Nephron progenitor cell (in vitro differentiated cells): ENCODE measurements around the gene APOD.

Experiments used
- DNase-seq: peaks from one replicate; pipeline ENCODE4 v3.0.0; 2021
- H3K27ac Mint-ChIP-seq: 2 replicates; pipeline ENCODE4 v1.8.0; 2021; ENCODE audit warnings: mild to moderate bottlenecking, moderate library complexity, mixed read lengths
- H3K27me3 Mint-ChIP-seq: 2 replicates; pipeline ENCODE4 v1.8.0; 2021; ENCODE audit warnings: mild to moderate bottlenecking, low read depth, mixed read lengths; ENCODE audit not compliant: poor library complexity
- H3K36me3 Mint-ChIP-seq: 2 replicates; pipeline ENCODE4 v1.8.0; 2021; ENCODE audit warnings: low read depth, mixed read lengths
- H3K4me1 Mint-ChIP-seq: 2 replicates; pipeline ENCODE4 v1.8.0; 2021; ENCODE audit warnings: mixed read lengths
- H3K4me3 Mint-ChIP-seq: 2 replicates; pipeline ENCODE4 v1.8.0; 2021; ENCODE audit warnings: mild to moderate bottlenecking, moderate library complexity, mixed read lengths
- H3K9me3 Mint-ChIP-seq: 2 replicates; pipeline ENCODE4 v1.8.0; 2021; ENCODE audit warnings: mild to moderate bottlenecking, moderate library complexity, mixed read lengths
- TF ChIP-seq, protein P1 (sequence below): fragments of 200-600 bp; sonication (generic); IDR thresholded peaks from 2 replicates; pipeline ENCODE4 v1.5.0; 2021; ENCODE audit warnings: antibody characterized with exemption

The APOD gene

DNA sequence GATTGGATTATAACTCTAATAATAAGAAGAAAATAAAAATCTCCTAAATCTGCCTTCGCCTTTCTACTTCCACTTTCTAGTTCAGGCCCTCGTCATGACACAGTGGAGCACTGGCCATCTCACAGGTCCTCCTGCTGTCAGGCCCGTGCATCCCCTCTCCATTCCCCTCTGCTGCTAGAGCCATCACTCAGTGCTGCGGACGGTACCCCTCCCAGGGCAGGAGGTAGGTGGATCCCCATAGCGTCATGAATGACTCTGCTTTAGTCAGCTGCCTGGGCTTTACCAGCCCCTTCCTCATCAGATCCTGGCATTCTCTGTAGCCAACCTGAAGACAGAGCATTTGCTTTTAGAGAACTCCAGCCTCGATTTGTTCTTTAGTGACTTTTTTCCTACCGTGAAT, 28.6 kb downstream of the APOD start:
- TF ChIP-seq, protein P1, sequence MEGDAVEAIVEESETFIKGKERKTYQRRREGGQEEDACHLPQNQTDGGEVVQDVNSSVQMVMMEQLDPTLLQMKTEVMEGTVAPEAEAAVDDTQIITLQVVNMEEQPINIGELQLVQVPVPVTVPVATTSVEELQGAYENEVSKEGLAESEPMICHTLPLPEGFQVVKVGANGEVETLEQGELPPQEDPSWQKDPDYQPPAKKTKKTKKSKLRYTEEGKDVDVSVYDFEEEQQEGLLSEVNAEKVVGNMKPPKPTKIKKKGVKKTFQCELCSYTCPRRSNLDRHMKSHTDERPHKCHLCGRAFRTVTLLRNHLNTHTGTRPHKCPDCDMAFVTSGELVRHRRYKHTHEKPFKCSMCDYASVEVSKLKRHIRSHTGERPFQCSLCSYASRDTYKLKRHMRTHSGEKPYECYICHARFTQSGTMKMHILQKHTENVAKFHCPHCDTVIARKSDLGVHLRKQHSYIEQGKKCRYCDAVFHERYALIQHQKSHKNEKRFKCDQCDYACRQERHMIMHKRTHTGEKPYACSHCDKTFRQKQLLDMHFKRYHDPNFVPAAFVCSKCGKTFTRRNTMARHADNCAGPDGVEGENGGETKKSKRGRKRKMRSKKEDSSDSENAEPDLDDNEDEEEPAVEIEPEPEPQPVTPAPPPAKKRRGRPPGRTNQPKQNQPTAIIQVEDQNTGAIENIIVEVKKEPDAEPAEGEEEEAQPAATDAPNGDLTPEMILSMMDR = no peak
- Mint-ChIP-seq H3K27me3 (peaks cover 14% of the 10 kb centered on the region), H3K4me3 (no peak overlapping the region), H3K4me1 (peaks cover 67% of the 10 kb centered on the region), H3K36me3 (no peaks in the 10 kb centered on the region), H3K27ac (no peak overlapping the region), H3K9me3 (no peaks in the 10 kb centered on the region)
- DNase-seq = no peak

DNA sequence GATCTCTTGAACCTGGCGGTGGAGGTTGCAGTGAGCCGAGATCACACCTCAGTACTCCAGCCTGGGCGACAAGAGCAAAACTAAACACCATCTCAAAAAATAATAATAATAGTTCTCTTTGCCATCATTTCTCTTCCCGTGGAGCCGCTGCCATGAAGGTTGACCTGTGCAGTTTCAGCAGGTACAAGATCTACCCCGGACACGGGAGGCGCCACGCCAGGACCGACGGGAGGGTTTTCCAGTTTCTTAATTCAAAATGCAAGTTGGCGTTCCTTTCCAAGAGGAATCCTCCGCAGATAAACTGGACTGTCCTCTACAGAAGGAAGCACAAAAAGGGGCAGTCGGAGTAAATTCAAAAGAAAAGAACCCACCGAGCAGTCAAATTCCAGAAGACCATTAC, 29.3 kb downstream of the APOD start:
- TF ChIP-seq, protein P1 = no peak
- Mint-ChIP-seq H3K27me3 (peaks cover 14% of the 10 kb centered on the region), H3K36me3 (no peaks in the 10 kb centered on the region), H3K4me1 (peaks cover 68% of the 10 kb centered on the region), H3K4me3 (no peak overlapping the region), H3K27ac (peak overlapping the region; percentile 57), H3K9me3 (no peaks in the 10 kb centered on the region)
- DNase-seq = no peak

- Mint-ChIP-seq H3K9me3 (no peaks in the 10 kb centered on the region), H3K4me1 (peaks cover 69% of the 10 kb centered on the region), H3K27me3 (peaks cover 14% of the 10 kb centered on the region), H3K4me3 (no peak overlapping the region), H3K27ac (no peak overlapping the region), H3K36me3 (no peaks in the 10 kb centered on the region)
- DNase-seq = no peak
- TF ChIP-seq, protein P1 = no peak
Measured at GRCh38 chr3:195553268-195553667, 30.5 kb downstream of the APOD start.

DNA sequence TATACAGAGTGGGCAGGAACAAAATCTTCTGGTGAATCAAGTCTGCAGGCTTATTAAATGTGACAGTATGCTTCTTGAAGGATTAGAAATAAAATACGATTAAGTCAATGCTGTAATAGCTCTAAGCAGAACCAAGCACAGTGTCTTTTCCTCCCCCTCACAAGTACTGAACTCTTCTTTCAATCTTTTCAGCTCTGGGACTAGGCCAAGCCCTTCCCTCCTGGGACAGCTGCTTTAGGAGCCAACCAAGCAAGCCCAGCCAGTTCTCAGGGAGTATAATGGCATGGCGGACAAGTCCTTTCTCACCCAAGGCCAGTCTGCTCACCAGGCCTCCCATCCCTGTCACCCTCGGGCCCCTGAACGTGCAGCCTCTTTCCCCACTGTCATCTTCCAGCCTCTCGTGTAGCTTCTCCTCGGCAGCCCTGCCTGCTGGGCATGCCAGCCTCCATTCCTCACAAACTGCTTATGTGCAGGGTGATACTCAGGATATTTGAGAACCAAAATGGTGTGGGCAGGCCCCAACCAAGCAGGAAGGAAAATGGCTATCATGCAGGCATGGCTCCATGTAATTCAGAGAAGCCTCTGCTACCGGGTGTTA, 32.3 kb downstream of the APOD start:
- Mint-ChIP-seq H3K27ac (no peak overlapping the region), H3K9me3 (no peaks in the 10 kb centered on the region), H3K36me3 (no peaks in the 10 kb centered on the region), H3K4me1 (peaks cover 62% of the 10 kb centered on the region), H3K27me3 (peaks cover 14% of the 10 kb centered on the region), H3K4me3 (no peak overlapping the region)
- TF ChIP-seq, protein P1 = no peak
- DNase-seq = no peak

- no peak for DNase-seq
- H3K36me3 Mint-ChIP-seq = no peaks in the 10 kb centered on the region
- no peak overlapping the region for H3K27ac Mint-ChIP-seq
- H3K4me1 Mint-ChIP-seq = peaks cover 59% of the 10 kb centered on the region
- H3K4me3 Mint-ChIP-seq = no peak overlapping the region
- H3K27me3 Mint-ChIP-seq = peaks cover 11% of the 10 kb centered on the region
- TF ChIP-seq, protein P1 = no peak
- no peaks in the 10 kb centered on the region for H3K9me3 Mint-ChIP-seq
Measured at GRCh38 chr3:195550723-195551122, 33.0 kb downstream of the APOD start.

- TF ChIP-seq, protein P1 = no peak
- peaks cover 54% of the 10 kb centered on the region for H3K4me1 Mint-ChIP-seq
- H3K9me3 Mint-ChIP-seq = no peaks in the 10 kb centered on the region
- H3K4me3 Mint-ChIP-seq = no peak overlapping the region
- H3K36me3 Mint-ChIP-seq = no peaks in the 10 kb centered on the region
- no peak overlapping the region for H3K27ac Mint-ChIP-seq
- H3K27me3 Mint-ChIP-seq = peaks cover 15% of the 10 kb centered on the region
- DNase-seq = no peak
Measured at GRCh38 chr3:195549931-195550519, 33.7 kb downstream of the APOD start.
